ENCODE data around the gene CCDC69.

GRCh38 chr5:151258201-151258611, 34.3 kb upstream of the CCDC69 start:
- TF ChIP-seq CTCF (IDR thresholded peaks at IDR 0.05; ENCODE audit: insufficient read depth, low read length, poor library complexity, severe bottlenecking) (no peak), EZH2phosphoT487 (conservative IDR thresholded peaks at IDR 0.05; ENCODE audit: low read length) (no peak)
